Stomach (tissue), 19 donors: ENCODE results near the gene FXN. TPM values are rescaled to one million over a fixed set of nuclear protein-coding genes. Genes with fewer than 3 reads are reported as not detected.
A peak's percentile ranks its signal among the peaks of the same experiment; 100 is the strongest.
"Not testable (repeated sequence)": the region's sequence is repeated elsewhere in the genome, so short reads cannot be mapped to it uniquely, and the experiment has no call there.

Experiments
- DNase-seq, 2 donors: peaks; one replicate each; pipeline versions ENCODE4 v3.0.0 to v3.0.0-alpha.2; 2013 to 2019
- H3K27ac ChIP-seq, 5 donors: fragments of 200-600 bp in 4 of 5; sonication (generic) in 4 of 5; one replicate each; pipeline ENCODE4 v1.5.1; 2013 to 2019; ENCODE audit warnings: mild to moderate bottlenecking in 1 of 5, moderate library complexity in 1 of 5
- H3K27me3 ChIP-seq, 3 donors: fragments of 200-600 bp; sonication (generic); one replicate each; pipeline ENCODE4 v1.5.1; 2017 to 2019; ENCODE audit warnings: mixed run types in 1 of 3
- H3K36me3 ChIP-seq, 4 donors: fragments of 200-600 bp; sonication (generic); 1 replicate in 3 of 4; 2 replicates in 1 of 4; pipeline ENCODE4 v1.5.1; 2016 to 2019
- H3K4me1 ChIP-seq, 4 donors: fragments of 200-600 bp; sonication (generic); one replicate each; pipeline ENCODE4 v1.5.1; 2016 to 2019
- H3K4me3 ChIP-seq, 4 donors: fragments of 200-600 bp; sonication (generic) in 3 of 4; one replicate each; pipeline ENCODE4 v1.5.1; 2016 to 2019; ENCODE audit warnings: mild to moderate bottlenecking in 1 of 4
- H3K9me3 ChIP-seq, 4 donors: fragments of 200-600 bp; sonication (generic); one replicate each; pipeline ENCODE4 v1.5.1; 2016 to 2019
- CTCF ChIP-seq, 7 experiments: fragments of 450-650 bp in 4 of 7; fragments of 200-600 bp in 3 of 7; sonication (generic) in 3 of 7; IDR thresholded peaks; one replicate each; pipeline ENCODE4 v1.5.1; 2016 to 2019; ENCODE audit warnings: antibody characterized with exemption in 7 of 7, control low read depth in 2 of 7, mild to moderate bottlenecking in 1 of 7
- EP300 ChIP-seq: sonication (generic); formaldehyde crosslinking; IDR thresholded peaks from one replicate; pipeline ENCODE4 v1.6.1; 2017; ENCODE audit warnings: antibody characterized with exemption
- POLR2A ChIP-seq, 4 donors: fragments of 450-650 bp; IDR thresholded peaks; one replicate each; pipeline ENCODE4 v1.6.1; 2016; ENCODE audit warnings: antibody characterized with exemption in 4 of 4, control low read depth in 2 of 4, mild to moderate bottlenecking in 1 of 4, moderate library complexity in 1 of 4
- POLR2AphosphoS5 ChIP-seq, 3 donors: sonication (generic); formaldehyde crosslinking; IDR thresholded peaks; one replicate each; pipeline ENCODE4 v1.6.1; 2016; ENCODE audit warnings: antibody characterized with exemption in 3 of 3
- WGBS, 5 donors: extraction: QIAGEN DNeasy Blood & Tissue Kit in 3 of 5; methylation state at CpG; one replicate each; pipeline versions ENCODE4 v1.1.5 to v1.1.7; 2013 to 2018; 5-methylcytosine and 5-hydroxymethylcytosine counted together
- intact Hi-C: fragments of 100-400 bp; cut with DNase I; formaldehyde crosslinking; loops from one replicate; pipeline ENCODE4 v1.15.1; 2023; ENCODE audit warnings: low total_unique reads
- long read RNA-seq, 10 donors: transcript quantifications; one replicate each; lab custom pipeline, GENCODE V29; 2026
- polyA plus RNA-seq, 3 donors: library from polyadenylated mRNA; stranded (reverse); fragments of 200-250 nt; gene quantifications; one replicate each; pipeline ENCODE4 v1.2.3, GENCODE V29; 2013
- total RNA-seq, 5 donors: library from RNA; depleted of rRNA; stranded (reverse); fragments of >200 nt; gene quantifications; one replicate each; pipeline versions ENCODE4 v1.1.0 to v1.2.3, GENCODE V29; 2014 to 2016
- donor health status: healthy with polysubstance abuse.
- donor health status: Bipolar disorder and iron deficiency.
- donor health status: healthy.

FXN gene
- 1 to 10 TPM in 4 of 5 donors, under 1 TPM in 1; 0.58 to 4.2 (median 3.2) TPM for total RNA-seq
- polyA plus RNA-seq = 10 to 100 TPM in 2 of 3 donors, 1 to 10 TPM in 1; 9.0 to 15.3 (median 14.7) TPM
- long read RNA-seq, donor 1, full-length matches to known transcripts = 1 of 1 reads
- long read RNA-seq, donor 1, partial matches to known transcripts = 0 of 1 reads
- long read RNA-seq, donor 1, other reads (novel, unspliced or antisense) = 0 of 1 reads
- long read RNA-seq, donor 2, full-length matches to known transcripts = 3 of 3 reads
- long read RNA-seq, donor 2, partial matches to known transcripts = 0 of 3 reads
- long read RNA-seq, donor 2, other reads (novel, unspliced or antisense) = 0 of 3 reads
- long read RNA-seq, donor 3, full-length matches to known transcripts = 5 of 5 reads
- long read RNA-seq, donor 3, partial matches to known transcripts = 0 of 5 reads
- long read RNA-seq, donor 3, other reads (novel, unspliced or antisense) = 0 of 5 reads
- long read RNA-seq, donor 4, full-length matches to known transcripts = 1 of 1 reads
- long read RNA-seq, donor 4, partial matches to known transcripts = 0 of 1 reads
- long read RNA-seq, donor 4, other reads (novel, unspliced or antisense) = 0 of 1 reads
- long read RNA-seq, donor 5, full-length matches to known transcripts = 12 of 12 reads
- long read RNA-seq, donor 5, partial matches to known transcripts = 0 of 12 reads
- long read RNA-seq, donor 5, other reads (novel, unspliced or antisense) = 0 of 12 reads
- long read RNA-seq, donor 6, full-length matches to known transcripts = 16 of 16 reads
- long read RNA-seq, donor 6, partial matches to known transcripts = 0 of 16 reads
- long read RNA-seq, donor 6, other reads (novel, unspliced or antisense) = 0 of 16 reads
- long read RNA-seq, donor 7, full-length matches to known transcripts = 4 of 4 reads
- long read RNA-seq, donor 7, partial matches to known transcripts = 0 of 4 reads
- long read RNA-seq, donor 7, other reads (novel, unspliced or antisense) = 0 of 4 reads
- long read RNA-seq, donor 8, full-length matches to known transcripts = 14 of 14 reads
- long read RNA-seq, donor 8, partial matches to known transcripts = 0 of 14 reads
- long read RNA-seq, donor 8, other reads (novel, unspliced or antisense) = 0 of 14 reads
- long read RNA-seq, donor 9, full-length matches to known transcripts = 11 of 11 reads
- long read RNA-seq, donor 9, partial matches to known transcripts = 0 of 11 reads
- long read RNA-seq, donor 9, other reads (novel, unspliced or antisense) = 0 of 11 reads
- long read RNA-seq, donor 10 = 0 reads

GRCh38 chr9:69035438-69036308, at the start of gene FXN:
Gene FXN (plus strand): TSS chr9:69035752. CDS start chr9:69035783, 31 bp downstream.
- intact Hi-C loops = no loop called here
- peak; percentile 85 to 95 for DNase-seq
- Histone ChIP-seq H3K4me3 (peak within 1 kb of the TSS; percentile 60 to 80 (median 69)), H3K36me3 (no peaks in the 10 kb centered on the region), H3K27me3 (no peaks in the 10 kb centered on the region), H3K4me1 (peaks cover 3 to 22% (median 15%) of the 10 kb centered on the region in 4 donors), H3K9me3 (no peaks in the 10 kb centered on the region), H3K27ac (peak within 1 kb of the TSS; percentile 85 to 90 (median 88))
- 0 to 1% (median 0%) methylated on average over 36 to 75 of the region's 75 CpGs for WGBS, 5 donors
- TF ChIP-seq CTCF (IDR thresholded peaks at IDR 0.05) (peak in 5 of 7 experiments; percentile 90 to 99 (median 97)), EP300 (no peak), POLR2A (IDR thresholded peaks at IDR 0.05) (no peak), POLR2AphosphoS5 (IDR thresholded peaks at IDR 0.05) (peak in 2 of 3 donors; percentile 44 to 72)

GRCh38 chr9:68986949-68987348, 48.6 kb upstream of the FXN start:
- H3K4me1 ChIP-seq, DNase-seq, H3K9me3 ChIP-seq, H3K36me3 ChIP-seq, H3K27me3 ChIP-seq, H3K4me3 ChIP-seq, H3K27ac ChIP-seq, intact Hi-C loops: not testable (repeated sequence)
- 94 to 98% (median 97%) methylated on average over 7 of the region's 7 CpGs for WGBS, 5 donors

GRCh38 chr9:68991457-68991856, 44.1 kb upstream of the FXN start:
- intact Hi-C loops = loop anchor here (10.0 kb wide), 1 partner anchor 407 kb away; no protein-coding TSS in a partner anchor

More at GRCh38 chr9:68991457-68991856, 44.1 kb upstream of the FXN start:
- no peaks in the 10 kb centered on the region for H3K4me1 ChIP-seq
- no peak for DNase-seq
- 64 to 86% (median 79%) methylated on average over 9 of the region's 9 CpGs for WGBS, 5 donors
- H3K9me3 ChIP-seq = no peaks in the 10 kb centered on the region
- H3K4me3 ChIP-seq = no peak overlapping the region
- no peaks in the 10 kb centered on the region for H3K27me3 ChIP-seq
- peaks cover 0 to 12% (median 6%) of the 10 kb centered on the region in 4 donors for H3K36me3 ChIP-seq
- H3K27ac ChIP-seq = no peak overlapping the region
- TF ChIP-seq POLR2A (IDR thresholded peaks at IDR 0.05) = no peak
- no peak for TF ChIP-seq POLR2AphosphoS5 (IDR thresholded peaks at IDR 0.05)
- no peak for TF ChIP-seq CTCF (IDR thresholded peaks at IDR 0.05)
- no peak for TF ChIP-seq EP300
